HCT116 (cell line): ENCODE measurements around the gene PAH. TPM values are rescaled to one million over a fixed set of nuclear protein-coding genes. Genes with fewer than 3 reads are reported as not detected.

Experiments
- ATAC-seq: fragments of 200-7000 bp; cut with Tn5 transposase; 2 replicates; pipeline ENCODE4 v1.9.1; 2020; ENCODE audit warnings: mild to moderate bottlenecking, moderate library complexity
- BruUV-seq: library from RNA; stranded (reverse); fragments of 400-500 nt; replicated peaks from 2 replicates; lab custom pipeline; 2021; lab: Mats Ljungman, UMichigan
- CTCF ChIA-PET: fragments of 300-600 bp; sonication (Branson Sonifier 250); formaldehyde crosslinking; loops from one replicate; lab custom pipeline; 2021; ENCODE audit warnings: antibody characterized with exemption; lab: Charles Lee
- POLR2A ChIA-PET: fragments of 300-600, 350-600 bp; sonication (Branson Sonifier 250); formaldehyde crosslinking; loops from one replicate; lab custom pipeline; 2021; ENCODE audit warnings: antibody characterized with exemption; lab: Charles Lee
- RAD21 ChIA-PET, 2 experiments: fragments of 300-600 bp; sonication (Branson Sonifier 250); formaldehyde crosslinking; loops; one replicate each; lab custom pipeline; 2023; ENCODE audit warnings: low total read pairs in 2 of 2; ENCODE audit not compliant: uncharacterized antibody in 2 of 2, unreplicated experiment in 2 of 2, low non-redundant PET in 1 of 2; lab: Charles Lee
- DNase-seq: peaks from one replicate; pipeline ENCODE4 v3.0.0-alpha.2; 2010; ENCODE audit warnings: low read depth, low spot score
- H2AFZ ChIP-seq: fragments of 200-600 bp; shearing (Covaris generic), sonication (generic); 2 replicates; pipeline ENCODE4 v1.6.1; 2017; ENCODE audit warnings: low read depth, mixed run types, mixed read lengths, antibody characterized with exemption, low read length; ENCODE audit not compliant: poor library complexity, severe bottlenecking
- H3K27ac ChIP-seq: 2 replicates; pipeline ENCODE4 v1.5.1; 2012; ENCODE audit warnings: low read depth, low read length
- H3K27me3 ChIP-seq: fragments of 200-600 bp; sonication (generic); 2 replicates; pipeline ENCODE4 v1.6.1; 2016; ENCODE audit warnings: mixed run types, low read length, mixed read lengths; ENCODE audit not compliant: insufficient read depth
- H3K36me3 ChIP-seq, 2 experiments: fragments of 200-500 bp in 1 of 2; fragments of 200-600 bp in 1 of 2; sonication (Bioruptor generic) in 1 of 2; sonication (generic) in 1 of 2; 2 replicates each; pipeline versions ENCODE4 v1.5.1 to v1.6.1; 2014 to 2016; ENCODE audit warnings: low read length in 2 of 2, inconsistent platforms in 1 of 2, mixed read lengths in 1 of 2, mixed run types in 1 of 2; ENCODE audit not compliant: insufficient read depth in 2 of 2, control insufficient read depth in 1 of 2
- H3K4me1 ChIP-seq, 2 experiments: fragments of 200-600 bp in 1 of 2; sonication (generic) in 1 of 2; 2 replicates each; pipeline versions ENCODE4 v1.5.1 to v1.6.1; 2012 to 2017; ENCODE audit warnings: low read length in 2 of 2, inconsistent platforms in 1 of 2, mild to moderate bottlenecking in 1 of 2, mixed read lengths in 1 of 2, mixed run types in 1 of 2, moderate library complexity in 1 of 2; ENCODE audit not compliant: insufficient read depth in 2 of 2, control insufficient read depth in 1 of 2
- H3K4me2 ChIP-seq: fragments of 200-600 bp; sonication (generic); 2 replicates; pipeline ENCODE4 v1.6.1; 2017; ENCODE audit warnings: mixed run types, low read length, mixed read lengths
- H3K4me3 ChIP-seq, 2 experiments: fragments of 200-600 bp in 1 of 2; sonication (generic) in 1 of 2; replicated peaks in 1 of 2; 2 replicates each; pipeline ENCODE4 v1.5.1; 2011 to 2016; ENCODE audit warnings: low read length in 2 of 2, control low read depth in 1 of 2, low read depth in 1 of 2, mild to moderate bottlenecking in 1 of 2, mixed read lengths in 1 of 2, mixed run types in 1 of 2
- H3K79me2 ChIP-seq: fragments of 200-600 bp; sonication (generic); 2 replicates; pipeline ENCODE4 v1.6.1; 2017; ENCODE audit warnings: mild to moderate bottlenecking, mixed run types, low read length, moderate library complexity, mixed read lengths; ENCODE audit not compliant: insufficient read depth
- H3K9ac ChIP-seq: fragments of 200-600 bp; sonication (generic); 2 replicates; pipeline ENCODE4 v1.6.1; 2016; ENCODE audit warnings: low read length, mixed read lengths
- H3K9me2 ChIP-seq: fragments of 200-600 bp; sonication (generic), shearing (Covaris generic); 2 replicates; pipeline ENCODE4 v1.6.1; 2017; ENCODE audit warnings: mixed run types, mild to moderate bottlenecking, moderate library complexity; ENCODE audit not compliant: insufficient read depth
- H3K9me3 ChIP-seq, 2 experiments: fragments of 200-500 bp in 1 of 2; fragments of 200-600 bp in 1 of 2; sonication (Bioruptor generic) in 1 of 2; sonication (generic) in 1 of 2; 2 replicates each; pipeline ENCODE4 v1.6.1; 2014 to 2017; ENCODE audit warnings: low read length in 2 of 2, mixed read lengths in 2 of 2, inconsistent platforms in 1 of 2, low read depth in 1 of 2, mild to moderate bottlenecking in 1 of 2, mixed run types in 1 of 2, moderate library complexity in 1 of 2; ENCODE audit not compliant: control insufficient read depth in 1 of 2, insufficient read depth in 1 of 2
- H4K20me1 ChIP-seq: fragments of 200-600 bp; sonication (generic), shearing (Covaris generic); 2 replicates; pipeline ENCODE4 v1.6.1; 2017; ENCODE audit warnings: mixed run types, mild to moderate bottlenecking, moderate library complexity; ENCODE audit not compliant: insufficient read depth
- CBX3 ChIP-seq: IDR thresholded peaks from 2 replicates; pipeline ENCODE4 v1.6.1; 2012; ENCODE audit warnings: low read depth
- CEBPB ChIP-seq: IDR thresholded peaks from 2 replicates; pipeline ENCODE4 v1.6.1; 2012; ENCODE audit warnings: low read depth
- EGR1 ChIP-seq: IDR thresholded peaks from 2 replicates; pipeline ENCODE4 v1.6.1; 2012; ENCODE audit warnings: low read depth
- EZH2 ChIP-seq: fragments of 200-600 bp; sonication (generic); IDR thresholded peaks from 2 replicates; pipeline ENCODE4 v1.6.1; 2017; ENCODE audit warnings: antibody characterized with exemption, mixed run types
- EZH2phosphoT487 ChIP-seq: fragments of 200-600 bp; IDR thresholded peaks from 2 replicates; pipeline ENCODE4 v1.6.1; 2018; ENCODE audit warnings: antibody characterized with exemption, borderline replicate concordance
- FOSL1 ChIP-seq: IDR thresholded peaks from 2 replicates; pipeline ENCODE4 v1.6.1; 2012; ENCODE audit warnings: low read depth
- JUND ChIP-seq: IDR thresholded peaks from 2 replicates; pipeline ENCODE4 v1.6.1; 2012
- POLR2A ChIP-seq: IDR thresholded peaks from 2 replicates; pipeline ENCODE4 v1.7.0; 2011; ENCODE audit warnings: borderline replicate concordance; ENCODE audit not compliant: insufficient read depth, insufficient read length; ENCODE audit errors: extremely low read depth
- RAD21 ChIP-seq: IDR thresholded peaks from 2 replicates; pipeline ENCODE4 v1.6.1; 2012; ENCODE audit warnings: low read depth, mild to moderate bottlenecking
- SIN3A ChIP-seq: IDR thresholded peaks from 2 replicates; pipeline ENCODE4 v1.6.1; 2012; ENCODE audit warnings: low read depth
- SP1 ChIP-seq: IDR thresholded peaks from 2 replicates; pipeline ENCODE4 v1.6.1; 2012; ENCODE audit warnings: low read depth
- SRF ChIP-seq: IDR thresholded peaks from 2 replicates; pipeline ENCODE4 v1.6.1; 2012; ENCODE audit warnings: low read depth
- TCF7L2 ChIP-seq: IDR thresholded peaks from 2 replicates; pipeline ENCODE4 v1.7.0; 2011; ENCODE audit warnings: borderline replicate concordance, inconsistent platforms; ENCODE audit not compliant: insufficient read depth, insufficient read length; ENCODE audit errors: extremely low read depth
- ZFX ChIP-seq: fragments of 450-650 bp; IDR thresholded peaks from 2 replicates; pipeline ENCODE4 v1.6.1; 2017
- ZNF274 ChIP-seq: fragments of 200-500 bp; sonication (Bioruptor generic); IDR thresholded peaks from 2 replicates; pipeline ENCODE4 v1.6.1; 2014; ENCODE audit warnings: mild to moderate bottlenecking, low read depth, low read length, inconsistent platforms
- intact Hi-C: fragments of 100-400 bp; cut with micrococcal nuclease; formaldehyde crosslinking; loops from 2 replicates; pipeline ENCODE4 v1.10.0; 2022
- total RNA-seq: library from RNA; stranded (reverse); gene quantifications from one replicate; pipeline ENCODE4 v1.2.1, GENCODE V29; 2021; ENCODE audit not compliant: unreplicated experiment
- TF ChIP-seq, protein P1 (sequence below), 3 experiments: fragments of 200-600 bp in 1 of 3; sonication (generic) in 1 of 3; IDR thresholded peaks in 2 of 3; conservative IDR thresholded peaks in 1 of 3; 2 replicates each; pipeline ENCODE4 v1.5.1; 2012 to 2017; ENCODE audit warnings: low read depth in 2 of 3, low read length in 2 of 3, antibody characterized with exemption in 1 of 3, borderline replicate concordance in 1 of 3, control low read depth in 1 of 3, mild to moderate bottlenecking in 1 of 3, mixed read lengths in 1 of 3, mixed run types in 1 of 3, moderate library complexity in 1 of 3; ENCODE audit not compliant: insufficient read depth in 1 of 3
- TF ChIP-seq, protein P2 (sequence below): IDR thresholded peaks from 2 replicates; pipeline ENCODE4 v1.6.1; 2012
- TF ChIP-seq, protein P3 (sequence below): IDR thresholded peaks from 2 replicates; pipeline ENCODE4 v1.6.1; 2012

PAH gene
- total RNA-seq, 1 experiment from 2014 or later = 2.8 TPM

DNA sequence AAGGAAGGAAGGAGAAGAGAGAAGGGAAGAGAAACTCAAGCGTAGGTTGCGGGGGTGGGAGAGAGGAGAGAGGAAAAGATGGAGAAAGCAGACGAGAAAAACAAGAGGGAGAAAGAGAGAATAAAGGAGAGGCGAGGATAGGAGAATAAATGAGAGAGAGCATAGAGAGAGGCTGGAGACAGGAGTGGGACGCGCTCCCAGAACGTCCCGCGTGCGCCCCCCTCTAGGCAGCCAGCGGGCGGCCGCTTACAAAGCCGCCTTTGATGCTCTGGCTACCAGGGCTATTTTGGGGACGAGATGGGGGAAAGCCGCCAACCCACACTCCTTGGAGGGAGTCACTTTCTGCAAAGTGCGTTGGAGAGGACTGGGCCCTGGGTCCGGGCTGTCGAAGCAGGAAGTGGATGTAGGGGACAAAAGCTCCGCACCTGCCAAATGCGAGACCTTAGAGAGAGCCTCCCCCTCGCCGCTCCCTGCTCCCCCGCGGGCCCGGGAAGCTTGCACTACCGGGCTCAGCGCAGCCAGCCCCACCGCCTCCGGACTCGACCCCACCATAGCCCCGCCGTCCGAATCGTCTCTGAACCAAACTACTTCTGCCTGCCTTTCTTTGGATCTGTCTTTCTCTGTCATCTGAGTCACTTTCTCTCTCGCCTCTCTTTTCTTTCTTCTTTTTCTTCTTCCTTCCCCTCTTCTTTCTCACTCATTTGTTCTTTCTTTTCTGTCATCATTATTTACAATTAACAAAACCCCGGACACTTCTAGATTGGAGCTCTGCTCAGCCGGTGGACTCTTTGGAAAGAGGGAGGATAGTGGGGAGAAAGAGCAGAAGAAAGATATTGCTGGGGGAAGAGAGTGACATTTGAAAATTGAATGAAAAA is 48.5 kb upstream of the PAH start:
- Histone ChIP-seq H3K9me3 (no peaks in the 10 kb centered on the region), H3K4me1 (no peaks in the 10 kb centered on the region), H3K4me3 (no peak overlapping the region), H3K27me3 (peaks cover 41% of the 10 kb centered on the region), H3K79me2 (no peaks in the 10 kb centered on the region), H3K27ac (no peak overlapping the region), H4K20me1 (no peaks in the 10 kb centered on the region), H2AFZ (no peak overlapping the region), H3K4me2 (no peak overlapping the region), H3K9me2 (no peaks in the 10 kb centered on the region), H3K9ac (no peak overlapping the region), H3K36me3 (no peaks in the 10 kb centered on the region)
- POLR2A ChIA-PET = no interaction called here
- no peak for ATAC-seq
- no TSS peak for BruUV-seq
- no peak for DNase-seq
- CTCF ChIA-PET = no interaction called here
- RAD21 ChIA-PET = interaction anchor here in 1 of 2 experiments (0.6 kb wide), 1 partner anchor 85 kb away, joined by 3 read pairs; no protein-coding TSS in a partner anchor
- intact Hi-C loops = no loop called here
- TF ChIP-seq, protein P1, sequence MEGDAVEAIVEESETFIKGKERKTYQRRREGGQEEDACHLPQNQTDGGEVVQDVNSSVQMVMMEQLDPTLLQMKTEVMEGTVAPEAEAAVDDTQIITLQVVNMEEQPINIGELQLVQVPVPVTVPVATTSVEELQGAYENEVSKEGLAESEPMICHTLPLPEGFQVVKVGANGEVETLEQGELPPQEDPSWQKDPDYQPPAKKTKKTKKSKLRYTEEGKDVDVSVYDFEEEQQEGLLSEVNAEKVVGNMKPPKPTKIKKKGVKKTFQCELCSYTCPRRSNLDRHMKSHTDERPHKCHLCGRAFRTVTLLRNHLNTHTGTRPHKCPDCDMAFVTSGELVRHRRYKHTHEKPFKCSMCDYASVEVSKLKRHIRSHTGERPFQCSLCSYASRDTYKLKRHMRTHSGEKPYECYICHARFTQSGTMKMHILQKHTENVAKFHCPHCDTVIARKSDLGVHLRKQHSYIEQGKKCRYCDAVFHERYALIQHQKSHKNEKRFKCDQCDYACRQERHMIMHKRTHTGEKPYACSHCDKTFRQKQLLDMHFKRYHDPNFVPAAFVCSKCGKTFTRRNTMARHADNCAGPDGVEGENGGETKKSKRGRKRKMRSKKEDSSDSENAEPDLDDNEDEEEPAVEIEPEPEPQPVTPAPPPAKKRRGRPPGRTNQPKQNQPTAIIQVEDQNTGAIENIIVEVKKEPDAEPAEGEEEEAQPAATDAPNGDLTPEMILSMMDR (IDR thresholded peaks at IDR 0.05 in 2 of 3, conservative IDR thresholded peaks at IDR 0.05 in 1 of 3; ENCODE audit: borderline replicate concordance in 1 of 3, insufficient read depth in 1 of 3, low read depth in 2 of 3, low read length in 2 of 3) = no peak
- TF ChIP-seq FOSL1 = no peak
- no peak for TF ChIP-seq RAD21
- TF ChIP-seq JUND = no peak
- TF ChIP-seq EZH2phosphoT487 = no peak
- TF ChIP-seq CBX3 = no peak
- TF ChIP-seq, protein P2, sequence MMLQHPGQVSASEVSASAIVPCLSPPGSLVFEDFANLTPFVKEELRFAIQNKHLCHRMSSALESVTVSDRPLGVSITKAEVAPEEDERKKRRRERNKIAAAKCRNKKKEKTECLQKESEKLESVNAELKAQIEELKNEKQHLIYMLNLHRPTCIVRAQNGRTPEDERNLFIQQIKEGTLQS = no peak
- no peak for TF ChIP-seq POLR2A
- TF ChIP-seq, protein P3, sequence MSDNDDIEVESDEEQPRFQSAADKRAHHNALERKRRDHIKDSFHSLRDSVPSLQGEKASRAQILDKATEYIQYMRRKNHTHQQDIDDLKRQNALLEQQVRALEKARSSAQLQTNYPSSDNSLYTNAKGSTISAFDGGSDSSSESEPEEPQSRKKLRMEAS = no peak
- TF ChIP-seq TCF7L2 = no peak
- no peak for TF ChIP-seq SP1
- no peak for TF ChIP-seq EZH2
- no peak for TF ChIP-seq EGR1
- no peak for TF ChIP-seq SRF
- TF ChIP-seq ZNF274 = no peak
- no peak for TF ChIP-seq SIN3A
- no peak for TF ChIP-seq ZFX
- no peak for TF ChIP-seq CEBPB
